Stimulated activated naive B cell treated with anti-CD40 and anti-IgM and Interleukin-4, amounts not matched to agents 10 μg/mL and 1 μg/mL and 100 μg/mL, for 72 hours (primary cell): ENCODE results near the gene ZAR1.

Experiments
- ATAC-seq, 2 donors: fragments of 150-1000 bp; cut with Tn5 transposase; replicated peaks; 2 replicates each; pipeline ENCODE4 v1.10.0; 2021; ENCODE audit warnings: moderate library complexity in 1 of 2
- DNase-seq: peaks from one replicate; pipeline ENCODE4 v3.0.0; 2021
- H3K27ac Mint-ChIP-seq: one replicate; pipeline ENCODE4 v1.8.0; 2022; ENCODE audit warnings: mild to moderate bottlenecking, mixed read lengths
- H3K27me3 Mint-ChIP-seq, 2 donors: one replicate each; pipeline ENCODE4 v1.8.0; 2022; ENCODE audit warnings: mixed read lengths in 2 of 2
- H3K36me3 Mint-ChIP-seq, 2 donors: one replicate each; pipeline ENCODE4 v1.8.0; 2022; ENCODE audit warnings: mixed read lengths in 2 of 2, mild to moderate bottlenecking in 1 of 2
- H3K4me1 Mint-ChIP-seq, 2 donors: one replicate each; pipeline ENCODE4 v1.8.0; 2022; ENCODE audit warnings: mixed read lengths in 2 of 2, mild to moderate bottlenecking in 1 of 2
- H3K4me3 Mint-ChIP-seq, 2 donors: one replicate each; pipeline ENCODE4 v1.8.0; 2022; ENCODE audit warnings: mild to moderate bottlenecking in 2 of 2, mixed read lengths in 2 of 2, moderate library complexity in 1 of 2
- H3K9me3 Mint-ChIP-seq, 2 donors: one replicate each; pipeline ENCODE4 v1.8.0; 2022; ENCODE audit warnings: mixed read lengths in 2 of 2, mild to moderate bottlenecking in 1 of 2

ZAR1 gene

DNA sequence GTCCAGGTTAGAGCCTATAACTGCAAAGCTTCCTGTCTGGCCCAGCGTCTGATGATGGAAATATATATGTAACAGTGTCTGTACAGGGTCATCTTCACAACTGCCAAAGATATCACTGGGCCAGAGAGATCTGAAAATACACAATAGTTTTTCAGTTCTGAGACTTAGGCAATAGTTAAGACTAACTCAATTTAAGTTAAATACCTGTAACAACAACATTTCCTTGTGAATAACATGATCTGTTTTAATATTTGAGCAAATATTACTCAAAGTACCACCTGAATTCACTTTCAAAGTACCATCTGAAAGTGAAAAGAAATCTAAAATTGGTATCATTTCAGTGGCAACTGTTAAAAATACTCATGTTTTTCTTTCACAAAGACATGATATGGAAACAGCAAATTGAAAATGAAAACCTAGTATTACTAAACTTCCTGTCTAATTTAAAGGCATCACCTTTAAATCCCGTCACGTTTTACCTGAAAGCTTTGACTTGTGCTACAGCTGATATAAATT lies 9.6 kb downstream of the ZAR1 start:
- no peaks in the 10 kb centered on the region for H3K27me3 Mint-ChIP-seq
- peak in 1 of 2 donors; percentile 41 for ATAC-seq
- H3K9me3 Mint-ChIP-seq: no peaks in the 10 kb centered on the region
- no peak overlapping the region for H3K27ac Mint-ChIP-seq
- H3K4me3 Mint-ChIP-seq: no peak overlapping the region
- peaks cover 14 to 35% of the 10 kb centered on the region in 2 donors for H3K36me3 Mint-ChIP-seq
- H3K4me1 Mint-ChIP-seq: no peaks in the 10 kb centered on the region
- DNase-seq: no peak

DNA sequence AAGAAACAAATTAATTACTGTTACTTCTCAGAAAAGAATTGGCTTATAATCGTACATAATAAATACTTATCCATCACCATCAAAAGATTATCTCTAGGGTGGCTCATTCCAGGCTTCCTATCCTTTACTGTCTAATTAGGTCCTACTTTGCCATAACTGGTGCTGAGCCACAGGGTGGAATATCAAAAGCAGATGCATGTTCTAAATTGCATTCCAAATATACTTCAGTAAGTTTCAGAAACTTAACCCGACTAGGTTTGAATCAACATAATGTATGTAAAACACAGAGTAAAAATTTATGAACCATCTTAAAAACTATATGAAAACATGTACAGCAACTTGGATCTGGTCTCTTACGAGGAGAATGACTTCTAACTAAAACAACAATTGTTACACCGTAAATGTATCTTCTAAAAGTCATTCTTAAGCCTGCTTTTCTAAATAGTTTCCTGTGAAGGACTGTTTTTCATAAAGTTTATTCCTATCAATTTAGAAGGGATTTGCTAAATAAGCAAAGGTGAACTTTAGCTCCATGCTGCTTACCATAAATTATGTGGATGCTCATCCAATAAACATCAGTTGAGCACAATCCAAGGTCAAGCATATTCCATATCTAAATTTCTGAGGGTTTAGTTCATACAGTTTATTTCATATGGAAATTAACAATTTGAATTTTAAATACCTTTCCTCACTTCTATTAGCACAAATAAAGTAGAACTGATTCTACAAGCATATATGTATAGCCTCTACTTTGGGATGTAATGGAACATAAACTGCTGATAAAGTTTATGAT lies 13.4 kb downstream of the ZAR1 start:
- Mint-ChIP-seq H3K27ac (no peak overlapping the region), H3K4me3 (no peak overlapping the region), H3K36me3 (peaks cover 20 to 30% of the 10 kb centered on the region in 2 donors), H3K9me3 (no peaks in the 10 kb centered on the region), H3K4me1 (no peaks in the 10 kb centered on the region), H3K27me3 (no peaks in the 10 kb centered on the region)
- ATAC-seq: no peak
- no peak for DNase-seq

DNA sequence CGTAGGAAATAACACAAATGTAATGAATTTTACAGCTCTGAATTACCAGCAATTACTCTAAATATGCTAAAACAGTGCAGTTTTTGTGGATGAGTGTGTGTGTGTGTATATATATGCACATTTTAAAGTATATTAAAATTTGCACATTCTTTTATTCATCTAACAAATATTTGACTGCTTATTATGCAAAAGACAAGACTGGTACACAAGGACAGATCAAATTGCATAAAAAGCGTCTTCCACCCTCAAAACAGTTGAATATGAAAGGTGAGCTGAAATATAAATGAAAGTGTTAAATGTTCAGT lies 13.9 kb downstream of the ZAR1 start:
- Mint-ChIP-seq H3K4me3 (no peak overlapping the region), H3K4me1 (no peaks in the 10 kb centered on the region), H3K27me3 (no peaks in the 10 kb centered on the region), H3K27ac (no peak overlapping the region), H3K36me3 (peaks cover 21 to 30% of the 10 kb centered on the region in 2 donors), H3K9me3 (no peaks in the 10 kb centered on the region)
- ATAC-seq (no peak), DNase-seq (no peak)

DNA sequence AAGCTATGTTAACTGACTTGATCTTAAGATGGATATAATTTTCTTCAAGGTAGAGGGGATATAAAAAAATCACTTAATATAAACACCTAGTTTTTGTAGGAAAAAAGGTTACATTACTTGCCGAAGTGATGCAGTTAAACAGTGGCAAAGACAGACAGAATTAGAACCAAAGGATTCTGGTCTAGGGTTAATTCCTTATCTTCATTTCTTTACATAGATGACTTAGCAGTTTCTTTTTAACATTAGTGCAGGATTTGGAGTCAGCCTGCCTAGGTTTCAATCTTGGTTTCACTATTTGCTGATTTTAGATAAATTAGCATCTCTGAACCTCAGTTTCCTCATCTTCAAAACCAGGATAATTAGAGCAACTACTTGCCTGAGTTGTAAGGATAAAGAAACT lies 14.3 kb downstream of the ZAR1 start:
- no peaks in the 10 kb centered on the region for H3K9me3 Mint-ChIP-seq
- peaks cover 19 to 29% of the 10 kb centered on the region in 2 donors for H3K36me3 Mint-ChIP-seq
- DNase-seq (no peak), ATAC-seq (no peak)
- H3K4me3 Mint-ChIP-seq: no peak overlapping the region
- H3K4me1 Mint-ChIP-seq: no peaks in the 10 kb centered on the region
- no peaks in the 10 kb centered on the region for H3K27me3 Mint-ChIP-seq
- no peak overlapping the region for H3K27ac Mint-ChIP-seq

DNA sequence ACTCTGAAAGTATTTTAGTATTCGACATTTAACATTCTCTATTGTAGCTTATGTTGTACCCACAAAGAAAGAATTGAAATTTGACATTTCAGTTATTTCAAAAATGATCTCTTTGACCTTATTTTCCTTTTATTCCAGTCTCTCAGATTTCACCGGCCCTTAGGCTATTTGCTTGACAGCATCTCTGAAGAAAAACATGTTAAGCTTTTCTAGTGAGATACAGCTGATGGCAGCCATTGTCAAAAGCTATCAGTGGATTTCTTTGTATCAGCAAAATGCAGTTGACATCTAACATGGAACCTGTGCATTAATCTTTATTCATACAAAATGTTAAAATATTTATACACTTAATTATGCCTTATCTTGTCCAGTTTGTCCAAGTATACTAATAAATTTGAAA lies 16.7 kb downstream of the ZAR1 start:
- H3K4me3 Mint-ChIP-seq: no peak overlapping the region
- H3K9me3 Mint-ChIP-seq: no peaks in the 10 kb centered on the region
- H3K27ac Mint-ChIP-seq: no peak overlapping the region
- ATAC-seq (no peak), DNase-seq (no peak)
- H3K4me1 Mint-ChIP-seq: no peaks in the 10 kb centered on the region
- peaks cover 15 to 24% of the 10 kb centered on the region in 2 donors for H3K36me3 Mint-ChIP-seq
- no peaks in the 10 kb centered on the region for H3K27me3 Mint-ChIP-seq

DNA sequence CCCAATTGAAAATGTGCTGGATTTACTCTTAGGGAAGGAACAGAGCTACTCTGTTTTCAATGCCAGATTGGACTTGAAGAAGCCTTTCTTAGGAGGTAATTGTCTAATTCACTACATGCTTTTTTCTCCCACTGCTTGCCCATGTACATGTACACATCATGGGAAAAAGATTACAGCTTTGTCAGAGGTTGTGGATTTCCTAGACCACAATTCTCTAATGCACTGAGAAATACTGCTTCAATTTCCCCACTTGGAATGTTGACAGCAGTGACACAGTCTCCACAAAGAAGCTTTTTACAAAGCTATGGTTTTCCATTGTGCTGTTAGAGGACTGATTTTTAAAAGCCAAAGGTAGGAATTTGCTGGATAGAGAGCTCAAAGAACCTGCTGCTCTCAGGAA lies 19.5 kb downstream of the ZAR1 start:
- no peaks in the 10 kb centered on the region for H3K9me3 Mint-ChIP-seq
- H3K27me3 Mint-ChIP-seq: no peaks in the 10 kb centered on the region
- no peak overlapping the region for H3K4me3 Mint-ChIP-seq
- DNase-seq: no peak
- H3K36me3 Mint-ChIP-seq: peaks cover 19 to 36% of the 10 kb centered on the region in 2 donors
- H3K4me1 Mint-ChIP-seq: no peaks in the 10 kb centered on the region
- no peak overlapping the region for H3K27ac Mint-ChIP-seq
- ATAC-seq: no peak

DNA sequence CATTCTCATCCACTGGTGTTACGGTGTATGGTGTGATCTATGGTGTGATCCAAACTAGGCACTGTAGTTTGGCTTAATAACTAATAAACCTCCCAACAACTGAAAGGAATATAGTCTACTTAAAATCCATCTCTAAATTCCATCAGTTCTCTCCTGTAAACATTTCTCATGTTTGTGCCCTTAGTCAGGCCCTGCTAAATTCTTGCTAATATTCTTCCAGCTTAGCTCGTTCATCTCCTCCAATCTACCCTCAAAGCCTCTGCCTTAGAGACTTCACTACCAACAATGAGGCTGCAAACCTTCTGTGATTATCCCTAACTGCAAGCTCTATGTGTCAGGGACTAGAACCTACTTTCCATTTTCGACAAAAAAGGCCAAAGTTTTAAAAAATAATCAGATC lies 28.1 kb downstream of the ZAR1 start:
- no peak overlapping the region for H3K27ac Mint-ChIP-seq
- DNase-seq: no peak
- ATAC-seq: no peak
- H3K36me3 Mint-ChIP-seq: peaks cover 38 to 55% of the 10 kb centered on the region in 2 donors
- H3K9me3 Mint-ChIP-seq: no peaks in the 10 kb centered on the region
- no peaks in the 10 kb centered on the region for H3K4me1 Mint-ChIP-seq
- H3K4me3 Mint-ChIP-seq: no peak overlapping the region
- no peaks in the 10 kb centered on the region for H3K27me3 Mint-ChIP-seq

DNA sequence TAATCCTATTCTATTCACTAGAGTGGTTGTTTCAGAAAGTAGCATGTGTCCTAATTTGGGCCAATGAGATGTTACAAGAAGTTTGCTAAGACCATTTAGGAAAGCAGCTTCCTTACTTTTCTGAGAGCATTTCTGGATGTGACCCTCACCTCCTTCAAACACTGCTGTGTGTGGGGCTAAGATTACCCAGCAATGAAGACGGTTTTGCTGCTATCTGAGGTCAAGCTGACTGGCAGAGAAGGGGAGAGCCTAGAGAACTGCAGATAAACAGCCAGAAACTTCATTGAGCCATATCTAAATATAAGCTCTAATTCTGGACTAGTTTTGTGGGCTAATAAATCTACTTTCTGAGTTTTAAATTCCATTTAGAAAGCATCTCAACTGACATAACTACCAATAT lies 36.4 kb downstream of the ZAR1 start:
- Mint-ChIP-seq H3K36me3 (peaks cover 35 to 53% of the 10 kb centered on the region in 2 donors), H3K9me3 (no peaks in the 10 kb centered on the region), H3K27ac (no peak overlapping the region), H3K4me1 (peaks cover 0 to 2% of the 10 kb centered on the region in 2 donors), H3K4me3 (no peak overlapping the region), H3K27me3 (no peaks in the 10 kb centered on the region)
- DNase-seq (no peak), ATAC-seq (no peak)

DNA sequence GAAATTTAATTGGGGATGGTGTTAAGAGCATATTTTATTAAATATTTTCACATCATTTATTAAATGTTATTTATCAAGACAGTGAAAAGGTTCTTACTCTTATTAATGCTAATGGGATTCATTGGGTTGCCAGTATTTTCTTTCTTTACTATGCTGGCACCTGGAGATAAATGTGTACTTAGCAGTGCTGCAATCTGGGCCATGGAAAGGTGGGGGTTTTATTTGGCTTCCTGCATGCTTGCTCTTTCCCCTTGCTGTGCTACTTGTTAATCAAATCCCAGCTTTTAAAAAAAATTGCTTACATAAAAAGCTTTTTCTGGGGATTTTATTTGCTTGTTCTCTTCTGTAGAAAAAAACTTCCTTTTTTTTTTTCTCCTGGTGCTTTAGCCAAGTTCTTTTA lies 48.3 kb downstream of the ZAR1 start:
- no peak overlapping the region for H3K4me3 Mint-ChIP-seq
- ATAC-seq: no peak
- H3K9me3 Mint-ChIP-seq: no peaks in the 10 kb centered on the region
- no peak overlapping the region for H3K27ac Mint-ChIP-seq
- peaks cover 23 to 31% of the 10 kb centered on the region in 2 donors for H3K36me3 Mint-ChIP-seq
- H3K27me3 Mint-ChIP-seq: no peaks in the 10 kb centered on the region
- DNase-seq: no peak
- no peaks in the 10 kb centered on the region for H3K4me1 Mint-ChIP-seq

DNA sequence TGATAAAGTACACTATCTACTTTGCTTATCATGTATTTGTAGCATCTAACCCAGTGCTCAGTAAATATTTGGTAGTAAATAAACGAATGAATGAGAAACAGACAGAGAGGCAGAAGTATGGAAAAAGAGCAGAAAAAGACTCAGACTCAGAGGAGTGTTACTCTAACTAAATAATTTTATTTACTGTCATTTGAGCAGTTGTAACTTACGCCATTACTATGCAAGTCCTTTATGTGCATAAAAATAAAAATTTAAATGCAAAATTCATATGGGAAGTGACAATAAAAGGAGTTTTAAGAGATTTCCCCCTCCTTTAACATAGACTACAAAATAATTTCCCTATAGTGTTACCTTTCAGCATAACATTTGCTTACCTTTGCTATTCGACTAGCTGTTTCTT lies 49.5 kb downstream of the ZAR1 start:
- Mint-ChIP-seq H3K27me3 (no peaks in the 10 kb centered on the region), H3K9me3 (no peaks in the 10 kb centered on the region), H3K4me3 (no peak overlapping the region), H3K4me1 (no peaks in the 10 kb centered on the region), H3K27ac (no peak overlapping the region), H3K36me3 (peaks cover 28 to 40% of the 10 kb centered on the region in 2 donors)
- DNase-seq (no peak), ATAC-seq (no peak)

DNA sequence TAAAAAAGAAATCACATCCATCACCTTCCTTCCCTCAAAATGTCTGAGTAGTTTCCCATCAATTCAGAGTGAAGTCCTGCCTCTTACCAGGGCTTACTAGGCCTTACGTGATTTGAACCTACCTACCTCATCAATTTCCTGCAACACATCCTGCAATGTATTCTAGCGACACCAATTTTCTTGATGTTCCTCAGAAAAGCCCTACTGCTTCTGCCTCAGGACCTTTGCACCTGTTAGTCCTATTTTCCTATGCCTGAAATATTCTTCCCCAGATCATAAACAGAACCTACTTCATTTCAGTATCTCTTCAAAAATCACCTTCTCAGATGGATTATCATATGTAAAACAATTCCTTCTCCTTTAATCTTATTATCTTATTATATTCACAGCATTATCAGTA lies 52.8 kb downstream of the ZAR1 start:
- no peaks in the 10 kb centered on the region for H3K27me3 Mint-ChIP-seq
- no peak for DNase-seq
- peak overlapping the region; percentile 61 for H3K27ac Mint-ChIP-seq

DNA sequence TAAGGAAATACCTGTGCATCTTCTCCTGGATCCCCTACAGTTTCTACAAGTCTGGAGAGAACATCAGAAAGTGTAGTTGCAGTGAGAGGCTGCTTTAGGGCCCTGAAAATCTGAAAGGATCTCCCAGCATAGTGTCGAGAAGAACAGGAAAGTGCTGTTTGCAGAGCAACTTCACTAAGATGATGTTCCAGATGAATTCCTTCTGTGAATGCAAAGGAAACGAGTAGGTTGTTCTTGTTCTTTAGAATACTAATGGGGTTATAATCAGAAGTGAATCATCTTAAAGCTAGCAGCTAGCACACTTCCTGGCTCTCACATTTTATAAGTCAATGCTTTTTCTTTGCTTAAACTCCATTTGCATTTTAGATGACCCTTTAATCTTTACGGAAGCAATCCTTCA lies 53.7 kb downstream of the ZAR1 start:
- no peaks in the 10 kb centered on the region for H3K27me3 Mint-ChIP-seq
- DNase-seq (no peak), ATAC-seq (no peak)
- H3K27ac Mint-ChIP-seq: no peak overlapping the region
- H3K4me1 Mint-ChIP-seq: peaks cover 0 to 2% of the 10 kb centered on the region in 2 donors
- H3K9me3 Mint-ChIP-seq: no peaks in the 10 kb centered on the region
- no peak overlapping the region for H3K4me3 Mint-ChIP-seq
- H3K36me3 Mint-ChIP-seq: peaks cover 25 to 49% of the 10 kb centered on the region in 2 donors

More for the DNA sequence above, 52.8 kb downstream of the ZAR1 start:
- ATAC-seq: no peak
- H3K9me3 Mint-ChIP-seq: no peaks in the 10 kb centered on the region
- peaks cover 21 to 45% of the 10 kb centered on the region in 2 donors for H3K36me3 Mint-ChIP-seq
- no peak overlapping the region for H3K4me3 Mint-ChIP-seq
- H3K4me1 Mint-ChIP-seq: no peaks in the 10 kb centered on the region
